Type B pancreatic cell (in vitro differentiated cells): ENCODE measurements around the gene SNED1. TPM values are rescaled to one million over a fixed set of nuclear protein-coding genes. Genes with fewer than 3 reads are reported as not detected.
A peak's percentile ranks its signal among the peaks of the same experiment; 100 is the strongest.

Source experiments
- DNase-seq: peaks from one replicate; pipeline ENCODE4 v3.0.0; 2021; ENCODE audit warnings: mixed read lengths; ENCODE audit not compliant: unreplicated experiment; ENCODE audit errors: extremely low spot score
- H3K27ac Mint-ChIP-seq: 2 replicates; pipeline ENCODE4 v1.8.0; 2021; ENCODE audit warnings: mild to moderate bottlenecking, mixed read lengths
- H3K27me3 Mint-ChIP-seq: 2 replicates; pipeline ENCODE4 v1.8.0; 2021; ENCODE audit warnings: mixed read lengths
- H3K36me3 Mint-ChIP-seq: 2 replicates; pipeline ENCODE4 v1.8.0; 2021; ENCODE audit warnings: mixed read lengths
- H3K4me1 Mint-ChIP-seq: one replicate; pipeline ENCODE4 v1.8.0; 2021; ENCODE audit warnings: mixed read lengths; ENCODE audit not compliant: unreplicated experiment
- H3K4me3 Mint-ChIP-seq: 2 replicates; pipeline ENCODE4 v1.8.0; 2021; ENCODE audit warnings: mild to moderate bottlenecking, mixed read lengths
- H3K9me3 Mint-ChIP-seq: 2 replicates; pipeline ENCODE4 v1.8.0; 2021; ENCODE audit warnings: mixed read lengths
- CTCF ChIP-seq: fragments of 200-600 bp; sonication (generic); conservative IDR thresholded peaks from 2 replicates; pipeline ENCODE4 v1.5.0; 2021; ENCODE audit warnings: antibody characterized with exemption, mild to moderate bottlenecking
- total RNA-seq: library from RNA; stranded (reverse); gene quantifications from 2 replicates; pipeline ENCODE4 v1.2.1, GENCODE V29; 2021; ENCODE audit warnings: low replicate concordance

The SNED1 gene
- total RNA-seq, 1 donor from 2014 or later = 140 TPM

DNA sequence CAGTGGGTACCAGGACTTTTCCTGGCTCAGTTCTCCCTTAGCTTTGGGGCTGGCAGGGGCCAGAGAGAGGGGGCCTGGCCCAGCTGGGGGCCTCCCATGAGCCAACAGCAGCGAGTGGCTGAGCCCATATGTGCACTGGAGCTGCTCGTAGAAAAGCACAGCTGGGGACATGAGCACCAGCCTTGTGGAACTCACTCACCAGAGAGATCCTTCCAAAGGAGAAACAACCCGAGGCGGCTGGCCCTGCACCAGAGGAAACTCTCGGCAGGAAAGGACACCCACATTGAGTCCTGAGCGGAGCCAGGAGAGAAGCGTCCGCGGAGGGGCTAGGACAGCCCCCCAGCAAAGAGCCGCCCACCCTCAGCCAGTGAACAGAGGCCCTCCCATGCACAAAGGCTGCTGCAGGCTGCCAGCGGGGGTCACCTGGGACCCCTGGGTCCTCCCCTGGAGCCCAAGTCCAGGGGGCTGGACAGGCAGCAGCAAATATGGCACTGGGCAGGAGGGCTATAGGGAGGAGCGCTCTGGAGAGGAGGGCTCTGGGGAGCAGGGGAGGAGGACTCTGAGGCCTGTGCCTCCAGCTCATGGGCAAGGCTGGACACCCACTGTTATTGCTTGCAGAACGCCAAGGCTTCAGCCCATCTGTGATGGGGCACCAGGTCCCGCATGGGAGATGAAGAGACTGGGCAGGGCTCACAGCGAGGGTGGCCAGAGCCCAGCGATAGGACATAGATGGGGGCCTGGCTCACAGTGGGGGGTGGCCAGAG lies 42.1 kb upstream of the SNED1 start:
- H3K27ac Mint-ChIP-seq = no peak overlapping the region
- peak; percentile 66 for DNase-seq
- peaks cover 16% of the 10 kb centered on the region for H3K4me1 Mint-ChIP-seq
- no peak for TF ChIP-seq CTCF
- no peaks in the 10 kb centered on the region for H3K36me3 Mint-ChIP-seq
- H3K9me3 Mint-ChIP-seq = no peaks in the 10 kb centered on the region
- no peak overlapping the region for H3K4me3 Mint-ChIP-seq
- H3K27me3 Mint-ChIP-seq = peaks cover 5% of the 10 kb centered on the region

GRCh38 chr2:240956935-240957655 lies 41.3 kb upstream of the SNED1 start:
- Mint-ChIP-seq H3K4me1 (peaks cover 16% of the 10 kb centered on the region), H3K4me3 (no peak overlapping the region), H3K27ac (no peak overlapping the region), H3K36me3 (no peaks in the 10 kb centered on the region), H3K27me3 (peaks cover 5% of the 10 kb centered on the region), H3K9me3 (no peaks in the 10 kb centered on the region)
- DNase-seq = no peak
- TF ChIP-seq CTCF = no peak

DNA sequence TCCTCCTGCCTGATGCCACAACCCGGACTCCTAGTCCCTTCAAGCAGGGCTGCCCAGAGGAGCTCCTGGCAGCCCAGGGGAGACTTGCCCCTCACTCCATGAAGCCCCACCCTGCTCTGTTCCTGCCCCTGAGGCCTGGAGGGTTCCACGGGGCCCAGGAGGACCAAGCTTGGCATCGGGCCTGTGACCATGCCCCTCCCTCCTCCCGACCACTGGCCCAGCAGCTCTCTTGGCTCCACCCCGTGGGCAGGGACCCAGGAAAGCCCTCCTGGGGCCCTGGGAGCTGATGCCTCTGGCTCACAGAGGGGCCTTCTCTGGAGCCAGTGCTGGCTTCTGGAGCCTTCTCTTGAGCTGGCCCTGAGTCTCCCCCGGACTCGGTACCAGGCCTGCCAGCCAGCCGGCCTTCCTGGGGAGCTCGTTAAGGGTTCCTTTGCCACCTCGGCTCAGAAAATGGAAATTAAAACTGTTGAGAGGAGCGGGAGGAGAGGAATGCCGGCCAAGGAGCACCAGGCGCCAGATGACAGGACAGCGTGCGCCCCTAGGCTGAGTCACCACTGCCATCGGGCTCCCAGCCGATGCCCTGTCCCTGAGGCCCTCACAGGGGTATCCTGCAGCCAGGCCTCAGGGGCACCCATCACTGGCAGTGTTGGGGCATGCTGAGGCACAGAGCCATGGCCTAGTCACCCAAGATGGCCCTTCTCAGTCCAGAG lies 40.6 kb upstream of the SNED1 start:
- peak; percentile 68 for DNase-seq
- TF ChIP-seq CTCF = no peak
- Mint-ChIP-seq H3K4me3 (no peak overlapping the region), H3K4me1 (peaks cover 16% of the 10 kb centered on the region), H3K9me3 (no peaks in the 10 kb centered on the region), H3K27ac (no peak overlapping the region), H3K27me3 (peaks cover 5% of the 10 kb centered on the region), H3K36me3 (no peaks in the 10 kb centered on the region)

DNA sequence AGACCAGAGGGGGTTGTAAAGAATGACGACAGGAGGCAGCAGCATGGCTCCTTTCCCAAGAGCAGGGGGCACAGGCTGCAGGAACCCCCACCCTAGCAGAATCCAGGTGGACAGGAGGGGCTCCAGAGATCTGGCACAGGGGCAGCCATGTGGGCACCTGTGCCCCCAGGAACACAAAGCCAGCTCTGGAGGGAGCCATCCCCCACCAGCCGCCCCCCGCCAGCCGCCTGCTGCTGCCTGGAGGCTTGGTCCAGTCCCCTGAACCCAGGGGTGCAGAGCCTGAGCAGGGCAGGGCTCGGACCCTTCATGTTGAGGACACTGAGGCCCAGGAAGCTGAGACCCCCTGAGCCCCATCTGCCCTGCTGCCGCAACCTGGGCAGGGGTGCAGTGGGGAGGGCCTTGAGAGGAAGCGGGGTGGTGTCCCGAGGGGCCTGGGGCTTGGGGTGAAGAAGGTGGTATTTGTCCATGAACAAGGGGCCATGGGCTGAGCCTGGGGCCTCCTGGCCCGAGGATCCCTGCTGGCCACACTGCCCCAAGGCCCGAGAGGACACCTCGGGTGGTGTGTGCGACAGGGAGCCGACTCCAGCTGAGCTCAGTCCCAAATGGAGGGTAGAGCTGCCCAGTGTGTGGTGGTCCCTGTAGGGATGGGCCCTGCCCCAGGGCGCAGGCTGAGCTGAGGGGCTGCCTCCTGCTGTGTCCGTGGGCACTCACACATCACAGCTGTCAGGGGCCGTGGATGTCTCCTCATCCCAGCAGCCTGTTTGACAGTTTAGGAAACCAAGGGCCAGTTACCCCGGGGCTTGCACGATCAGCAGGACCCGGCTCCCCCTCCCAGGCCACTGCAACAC lies 39.8 kb upstream of the SNED1 start:
- H3K9me3 Mint-ChIP-seq = no peaks in the 10 kb centered on the region
- TF ChIP-seq CTCF = no peak
- peaks cover 16% of the 10 kb centered on the region for H3K4me1 Mint-ChIP-seq
- no peak overlapping the region for H3K27ac Mint-ChIP-seq
- peaks cover 5% of the 10 kb centered on the region for H3K27me3 Mint-ChIP-seq
- DNase-seq = peak; percentile 66
- no peak overlapping the region for H3K4me3 Mint-ChIP-seq
- no peaks in the 10 kb centered on the region for H3K36me3 Mint-ChIP-seq

DNA sequence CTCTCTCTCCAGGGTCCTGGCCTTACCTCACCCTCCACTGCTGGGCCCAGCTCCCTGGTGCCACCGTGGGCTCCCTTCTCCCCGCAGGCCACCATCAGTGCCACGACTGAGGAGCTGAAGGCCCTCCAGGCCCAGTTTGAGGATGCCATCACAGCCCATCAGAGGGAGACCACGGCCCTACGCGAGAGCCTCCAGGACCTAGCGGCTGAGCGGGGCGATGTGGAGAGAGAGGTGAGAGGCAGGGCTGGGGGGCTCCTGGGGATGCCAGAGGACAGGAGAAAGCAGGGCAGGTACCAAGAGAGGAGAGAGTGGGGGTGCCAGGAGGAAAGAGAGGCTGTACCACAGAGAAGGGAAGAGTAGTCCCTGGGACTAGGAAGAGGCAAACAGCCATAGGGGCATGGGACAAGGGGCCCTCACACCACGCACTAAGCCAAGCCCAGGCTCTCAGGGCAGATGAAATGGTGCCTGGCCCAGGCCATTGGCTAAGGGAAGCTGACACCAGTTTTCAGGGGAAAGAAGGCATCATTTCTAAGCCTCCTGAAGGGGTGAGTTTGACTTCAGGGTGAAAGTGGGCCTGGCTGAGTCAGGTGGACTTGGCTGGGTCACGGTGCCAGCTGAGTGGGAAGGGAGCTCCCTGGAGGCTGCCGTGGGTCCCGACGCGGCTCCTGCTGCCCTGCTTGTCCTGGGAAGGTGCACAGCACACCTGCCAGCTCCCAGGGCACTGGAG lies 39.0 kb upstream of the SNED1 start:
- H3K36me3 Mint-ChIP-seq = no peaks in the 10 kb centered on the region
- peaks cover 8% of the 10 kb centered on the region for H3K4me1 Mint-ChIP-seq
- H3K27ac Mint-ChIP-seq = no peak overlapping the region
- peak overlapping the region; percentile 11 for H3K4me3 Mint-ChIP-seq
- peaks cover 5% of the 10 kb centered on the region for H3K27me3 Mint-ChIP-seq
- TF ChIP-seq CTCF = no peak
- H3K9me3 Mint-ChIP-seq = no peaks in the 10 kb centered on the region
- DNase-seq = peak; percentile 62
